ENCODE measurements around the gene PIP5K1C. TPM values are rescaled to one million over a fixed set of nuclear protein-coding genes. Genes with fewer than 3 reads are reported as not detected.

PIP5K1C gene
- total RNA-seq, 2 donors from 2014 or later = 31.3 to 45.8 TPM

DNA sequence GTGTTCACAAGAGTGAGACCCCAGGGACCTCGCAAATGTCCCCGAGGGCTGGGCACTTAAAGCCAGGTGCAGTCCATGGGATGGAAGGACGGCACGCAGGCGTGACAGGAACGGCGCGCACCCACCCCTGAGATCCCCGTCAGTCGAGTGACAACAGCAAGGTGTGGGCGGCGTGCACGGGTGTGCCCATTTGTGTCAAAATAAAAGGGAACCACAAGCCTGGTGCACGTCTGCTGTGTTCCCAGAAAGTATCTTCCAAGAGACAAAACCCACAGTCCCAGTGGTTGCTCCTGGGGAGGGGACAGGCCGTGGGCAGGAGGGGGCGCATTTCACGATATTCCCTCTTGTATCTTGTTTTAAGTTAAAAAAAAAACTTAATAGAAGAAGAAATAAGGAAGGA is 58.0 kb downstream of the PIP5K1C start:
- H3K36me3 ChIP-seq = peaks cover 71% of the 10 kb centered on the region
- DNase-seq (ENCODE audit: low spot score) = no peak
- H3K27ac ChIP-seq = no peak overlapping the region
- H3K4me1 ChIP-seq = peaks cover 0 to 10% of the 10 kb centered on the region in 2 donors
- H3K9me3 ChIP-seq = no peaks in the 10 kb centered on the region
- no peaks in the 10 kb centered on the region for H3K27me3 ChIP-seq
- TF ChIP-seq, protein P1, sequence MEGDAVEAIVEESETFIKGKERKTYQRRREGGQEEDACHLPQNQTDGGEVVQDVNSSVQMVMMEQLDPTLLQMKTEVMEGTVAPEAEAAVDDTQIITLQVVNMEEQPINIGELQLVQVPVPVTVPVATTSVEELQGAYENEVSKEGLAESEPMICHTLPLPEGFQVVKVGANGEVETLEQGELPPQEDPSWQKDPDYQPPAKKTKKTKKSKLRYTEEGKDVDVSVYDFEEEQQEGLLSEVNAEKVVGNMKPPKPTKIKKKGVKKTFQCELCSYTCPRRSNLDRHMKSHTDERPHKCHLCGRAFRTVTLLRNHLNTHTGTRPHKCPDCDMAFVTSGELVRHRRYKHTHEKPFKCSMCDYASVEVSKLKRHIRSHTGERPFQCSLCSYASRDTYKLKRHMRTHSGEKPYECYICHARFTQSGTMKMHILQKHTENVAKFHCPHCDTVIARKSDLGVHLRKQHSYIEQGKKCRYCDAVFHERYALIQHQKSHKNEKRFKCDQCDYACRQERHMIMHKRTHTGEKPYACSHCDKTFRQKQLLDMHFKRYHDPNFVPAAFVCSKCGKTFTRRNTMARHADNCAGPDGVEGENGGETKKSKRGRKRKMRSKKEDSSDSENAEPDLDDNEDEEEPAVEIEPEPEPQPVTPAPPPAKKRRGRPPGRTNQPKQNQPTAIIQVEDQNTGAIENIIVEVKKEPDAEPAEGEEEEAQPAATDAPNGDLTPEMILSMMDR (IDR thresholded peaks at IDR 0.05) = no peak
- no peak overlapping the region for H3K4me3 ChIP-seq

DNA sequence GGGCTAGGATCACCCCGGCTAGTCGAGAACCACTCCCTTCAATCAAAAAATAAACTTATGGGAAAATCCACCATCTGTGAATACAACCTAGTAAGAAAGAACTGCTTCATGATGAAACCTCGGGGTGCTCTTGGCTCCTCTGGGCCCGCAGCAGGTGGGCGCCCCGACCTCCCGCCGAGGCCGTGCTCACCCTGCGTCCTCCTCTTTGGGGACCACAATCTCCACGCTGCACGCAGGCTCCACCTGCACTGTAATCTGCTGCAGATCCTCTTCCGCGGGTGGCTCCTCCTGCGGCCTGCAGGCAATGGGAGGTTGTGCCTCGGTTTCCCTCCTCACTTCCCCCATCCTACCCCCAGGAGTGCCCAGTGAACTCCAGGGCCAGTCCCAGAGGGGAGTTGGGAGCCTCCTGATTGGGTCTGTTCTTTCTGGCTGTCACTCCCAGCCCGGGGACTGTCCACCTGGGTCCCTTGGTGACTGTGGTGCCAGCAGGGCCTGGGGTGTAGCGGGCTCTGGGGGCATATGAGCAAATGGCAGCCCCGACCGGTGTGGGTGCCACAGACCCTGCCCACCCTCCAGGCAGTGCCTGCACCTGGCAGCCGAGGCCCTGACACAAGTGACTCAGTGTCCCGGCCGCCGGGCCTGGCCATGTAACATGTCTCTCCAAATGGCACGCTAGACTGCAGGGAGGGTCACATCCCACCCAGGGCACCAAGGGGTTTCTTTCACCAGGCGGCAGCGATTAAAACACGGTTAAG is 58.6 kb downstream of the PIP5K1C start:
- TF ChIP-seq, protein P1 (IDR thresholded peaks at IDR 0.05) = no peak
- H3K4me3 ChIP-seq = no peak overlapping the region
- DNase-seq (ENCODE audit: low spot score) = no peak
- no peaks in the 10 kb centered on the region for H3K9me3 ChIP-seq
- peaks cover 78% of the 10 kb centered on the region for H3K36me3 ChIP-seq
- no peak overlapping the region for H3K27ac ChIP-seq
- H3K4me1 ChIP-seq = peaks cover 0 to 10% of the 10 kb centered on the region in 2 donors
- no peaks in the 10 kb centered on the region for H3K27me3 ChIP-seq

- no peak overlapping the region for H3K4me3 ChIP-seq
- peaks cover 75% of the 10 kb centered on the region for H3K36me3 ChIP-seq
- no peak overlapping the region for H3K27ac ChIP-seq
- H3K4me1 ChIP-seq = no peaks in the 10 kb centered on the region
- DNase-seq (ENCODE audit: low spot score) = no peak
- TF ChIP-seq, protein P1 (IDR thresholded peaks at IDR 0.05) = no peak
- H3K9me3 ChIP-seq = no peaks in the 10 kb centered on the region
- no peaks in the 10 kb centered on the region for H3K27me3 ChIP-seq
Observed at GRCh38 chr19:3639479-3639878, 60.8 kb downstream of the PIP5K1C start.

DNA sequence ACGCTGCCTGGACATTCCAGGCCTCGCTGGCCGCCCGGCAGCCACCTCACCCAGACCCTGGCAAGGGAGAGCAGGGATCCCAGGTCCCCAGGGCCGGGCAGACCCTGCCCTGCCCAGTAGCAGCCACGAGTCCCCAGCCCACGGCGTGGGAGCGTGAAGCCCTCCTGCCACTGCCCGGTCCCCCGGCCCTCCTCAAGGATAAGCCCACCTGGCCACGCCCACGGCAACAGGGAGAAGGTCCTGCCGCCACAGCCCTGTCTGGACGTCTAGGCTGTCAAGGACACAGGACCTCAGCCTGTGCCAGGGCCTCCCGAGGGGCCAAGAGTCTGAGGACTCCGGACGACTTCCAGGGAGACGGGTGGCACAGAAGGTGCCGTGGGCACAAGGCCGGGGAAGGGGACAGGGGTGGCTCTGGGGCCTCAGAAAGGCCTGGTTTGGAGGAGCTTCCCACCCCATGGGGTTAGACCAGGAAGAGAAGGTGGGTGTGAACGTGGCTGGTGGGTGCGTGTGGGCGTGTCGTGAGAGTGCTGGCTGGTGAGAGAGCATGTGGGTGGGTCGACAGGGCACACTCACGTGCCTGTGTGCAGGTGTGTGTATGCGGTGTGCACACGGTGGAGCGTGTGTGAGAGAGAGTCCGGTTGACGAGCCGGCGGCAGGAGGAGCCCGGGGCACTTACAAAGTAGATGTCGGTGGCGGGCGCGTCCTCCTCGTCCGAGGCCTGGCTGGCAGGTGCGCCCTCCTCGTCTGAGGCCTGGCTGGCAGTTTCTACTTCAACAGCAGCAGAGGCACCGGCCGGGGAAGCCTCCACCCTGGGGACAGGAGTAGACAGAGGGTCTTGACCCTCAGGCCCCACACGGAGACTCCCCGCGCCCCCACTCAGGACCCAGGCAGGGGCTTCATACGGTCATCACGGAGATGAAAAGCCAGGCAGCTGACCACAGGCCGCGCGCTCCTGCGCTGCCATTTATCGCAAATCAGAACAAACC is 61.8 kb downstream of the PIP5K1C start:
- Histone ChIP-seq H3K27ac (no peak overlapping the region), H3K27me3 (no peaks in the 10 kb centered on the region), H3K36me3 (peaks cover 67% of the 10 kb centered on the region), H3K4me3 (no peak overlapping the region), H3K4me1 (no peaks in the 10 kb centered on the region), H3K9me3 (no peaks in the 10 kb centered on the region)
- no peak for DNase-seq (ENCODE audit: low spot score)
- TF ChIP-seq, protein P1 (IDR thresholded peaks at IDR 0.05) = no peak

DNA sequence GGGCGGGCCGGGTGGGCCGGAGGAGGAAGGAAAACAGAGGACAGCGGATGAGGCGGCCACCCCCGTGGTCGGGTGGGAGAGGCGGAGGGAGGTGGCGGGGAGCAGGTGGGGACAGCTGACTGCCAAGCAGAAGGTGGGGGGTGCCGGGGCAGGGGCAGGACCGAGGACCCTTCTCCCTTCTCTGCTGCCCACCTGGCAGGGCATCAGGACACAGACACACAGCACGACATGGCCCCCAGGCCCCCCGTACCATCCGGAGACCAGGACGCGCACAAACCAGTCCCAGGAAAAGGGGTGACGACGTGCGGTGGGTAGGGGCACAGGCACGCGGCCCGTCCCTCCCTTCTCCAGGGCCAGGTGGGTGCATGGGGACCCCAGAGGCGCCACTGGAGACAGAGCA is 62.6 kb downstream of the PIP5K1C start:
- DNase-seq (ENCODE audit: low spot score) = no peak

More for the DNA sequence above, 62.6 kb downstream of the PIP5K1C start:
- H3K4me3 ChIP-seq = no peak overlapping the region
- no peaks in the 10 kb centered on the region for H3K4me1 ChIP-seq
- H3K27ac ChIP-seq = no peak overlapping the region
- no peaks in the 10 kb centered on the region for H3K27me3 ChIP-seq
- no peaks in the 10 kb centered on the region for H3K9me3 ChIP-seq
- TF ChIP-seq, protein P1 (IDR thresholded peaks at IDR 0.05) = no peak
- H3K36me3 ChIP-seq = peaks cover 68% of the 10 kb centered on the region

Data from right atrium auricular region (tissue), 2 donors.